Smooth muscle cell (in vitro differentiated cells): ENCODE measurements around the gene VSIR. TPM values are rescaled to one million over a fixed set of nuclear protein-coding genes. Genes with fewer than 3 reads are reported as not detected.

Experiments used
- DNase-seq: peaks from one replicate; lab custom pipeline; 2025; ENCODE audit not compliant: unreplicated experiment; lab: John Stamatoyannopoulos, UW
- H2AFZ ChIP-seq: fragments of 200-600 bp; sonication (generic); 2 replicates; pipeline ENCODE4 v1.6.0; 2016; ENCODE audit warnings: antibody characterized with exemption, low read depth, mild to moderate bottlenecking
- H3F3A ChIP-seq: fragments of 200-600 bp; sonication (generic); 2 replicates; pipeline ENCODE4 v1.6.0; 2017; ENCODE audit warnings: antibody characterized with exemption, low read depth
- H3K27ac ChIP-seq: fragments of 200-600 bp; sonication (generic); 2 replicates; pipeline ENCODE4 v1.5.1; 2016; ENCODE audit warnings: low read depth, mild to moderate bottlenecking
- H3K27me3 ChIP-seq: fragments of 200-600 bp; sonication (generic); 2 replicates; pipeline ENCODE4 v1.6.1; 2016; ENCODE audit warnings: low read depth, mild to moderate bottlenecking
- H3K36me3 ChIP-seq: fragments of 200-600 bp; sonication (generic); 2 replicates; pipeline ENCODE4 v1.5.1; 2016; ENCODE audit warnings: low read depth
- H3K4me1 ChIP-seq: fragments of 200-600 bp; sonication (generic); 2 replicates; pipeline ENCODE4 v1.5.1; 2016; ENCODE audit warnings: low read depth
- H3K4me2 ChIP-seq: fragments of 200-600 bp; sonication (generic); 2 replicates; pipeline ENCODE4 v1.6.0; 2016; ENCODE audit warnings: mild to moderate bottlenecking
- H3K4me3 ChIP-seq: fragments of 200-600 bp; sonication (generic); 2 replicates; pipeline ENCODE4 v1.5.1; 2016; ENCODE audit warnings: mild to moderate bottlenecking
- H3K79me2 ChIP-seq: fragments of 200-600 bp; sonication (generic); 2 replicates; pipeline ENCODE4 v1.6.0; 2016; ENCODE audit warnings: low read depth, mild to moderate bottlenecking
- H3K9ac ChIP-seq: fragments of 200-600 bp; sonication (generic); 2 replicates; pipeline ENCODE4 v1.6.0; 2016; ENCODE audit warnings: low read depth
- H3K9me3 ChIP-seq: fragments of 200-600 bp; sonication (generic); replicated peaks from 2 replicates; pipeline ENCODE4 v1.5.1; 2016; ENCODE audit warnings: low read depth
- H4K20me1 ChIP-seq: fragments of 200-600 bp; sonication (generic); 2 replicates; pipeline ENCODE4 v1.6.0; 2016; ENCODE audit warnings: low read depth
- CTCF ChIP-seq: fragments of 200-600 bp; sonication (generic); IDR thresholded peaks from 2 replicates; pipeline ENCODE4 v1.5.1; 2017; ENCODE audit warnings: borderline replicate concordance, mild to moderate bottlenecking, antibody characterized with exemption; ENCODE audit not compliant: insufficient read depth, poor library complexity, severe bottlenecking
- WGBS: methylation state at CpG from one replicate; pipeline ENCODE4 v1.1.7; 2016; ENCODE audit warnings: low lambda C conversion rate; 5-methylcytosine and 5-hydroxymethylcytosine counted together
- polyA plus RNA-seq: library from polyadenylated mRNA; unstranded; fragments of >200 nt; fragmentation: Nextera tagmentation; extraction: Ambion mirVana; gene quantifications from 2 replicates; pipeline ENCODE4 v1.2.1, GENCODE V29; 2016
- total RNA-seq: library from RNA; depleted of rRNA; stranded (reverse); fragments of >200 nt; gene quantifications from 2 replicates; pipeline ENCODE4 v1.2.3, GENCODE V29; 2014

Gene VSIR
- total and polyA plus RNA-seq, 2 experiments from 2014 or later = 3.6 TPM

GRCh38 chr10:71809628-71810027 lies 36.3 kb upstream of the VSIR start:
- DNase-seq = no peak
- Histone ChIP-seq H3K4me3 (no peak overlapping the region), H3K27me3 (peaks cover 21% of the 10 kb centered on the region)

GRCh38 chr10:71807557-71808510 lies 34.5 kb upstream of the VSIR start:
- Histone ChIP-seq H3K36me3 (no peaks in the 10 kb centered on the region), H3K9ac (no peak overlapping the region), H3K4me3 (no peak overlapping the region), H3K27ac (no peak overlapping the region), H3K9me3 (no peaks in the 10 kb centered on the region), H2AFZ (no peak overlapping the region), H4K20me1 (no peaks in the 10 kb centered on the region), H3K4me2 (no peak overlapping the region), H3F3A (no peaks in the 10 kb centered on the region), H3K4me1 (no peaks in the 10 kb centered on the region), H3K27me3 (peaks cover 24% of the 10 kb centered on the region), H3K79me2 (no peaks in the 10 kb centered on the region)
- DNase-seq = no peak
- 96% methylated on average over 21 of the region's 21 CpGs for WGBS
- no peak for TF ChIP-seq CTCF

More at GRCh38 chr10:71809628-71810027, 36.3 kb upstream of the VSIR start:
- Histone ChIP-seq H3K27ac (no peak overlapping the region), H3K79me2 (no peaks in the 10 kb centered on the region), H3K4me1 (no peaks in the 10 kb centered on the region), H4K20me1 (no peaks in the 10 kb centered on the region), H3K9me3 (no peaks in the 10 kb centered on the region), H2AFZ (no peak overlapping the region), H3K36me3 (no peaks in the 10 kb centered on the region), H3K9ac (no peak overlapping the region), H3K4me2 (no peak overlapping the region), H3F3A (no peaks in the 10 kb centered on the region)
- no peak for TF ChIP-seq CTCF
- 95% methylated on average over 25 of the region's 25 CpGs for WGBS

- Histone ChIP-seq H3K79me2 (no peaks in the 10 kb centered on the region), H3F3A (no peaks in the 10 kb centered on the region), H3K27me3 (peaks cover 24% of the 10 kb centered on the region), H3K4me2 (no peak overlapping the region), H3K4me1 (no peaks in the 10 kb centered on the region), H3K9ac (no peak overlapping the region), H3K4me3 (no peak overlapping the region), H3K36me3 (no peaks in the 10 kb centered on the region), H2AFZ (no peak overlapping the region), H3K9me3 (no peaks in the 10 kb centered on the region), H4K20me1 (no peaks in the 10 kb centered on the region), H3K27ac (no peak overlapping the region)
- no peak for DNase-seq
- no peak for TF ChIP-seq CTCF
- WGBS = 92% methylated on average over 23 of the region's 23 CpGs
Observed at GRCh38 chr10:71806704-71807556, 33.6 kb upstream of the VSIR start.
